GM10847 (cell line): ENCODE data around the gene GSAP.

ENCODE experiments used
- POLR2A ChIP-seq: IDR thresholded peaks from 2 replicates; pipeline ENCODE4 v1.6.1; 2011; ENCODE audit not compliant: insufficient read length; ENCODE audit errors: extremely low read depth

Gene GSAP

GRCh38 chr7:77310982-77311381, 105.2 kb downstream of the GSAP start:
- TF ChIP-seq POLR2A = no peak

- TF ChIP-seq POLR2A = no peak
Measured at GRCh38 chr7:77309714-77310220, 106.4 kb downstream of the GSAP start.

GRCh38 chr7:77308792-77309191, 107.4 kb downstream of the GSAP start:
- no peak for TF ChIP-seq POLR2A

GRCh38 chr7:77306231-77307067, 109.7 kb downstream of the GSAP start:
- no peak for TF ChIP-seq POLR2A

- no peak for TF ChIP-seq POLR2A
Measured at GRCh38 chr7:77295549-77295948, 120.6 kb downstream of the GSAP start.

GRCh38 chr7:77293046-77293445, 123.1 kb downstream of the GSAP start:
- TF ChIP-seq POLR2A = no peak

GRCh38 chr7:77290425-77290824, 125.7 kb downstream of the GSAP start:
- TF ChIP-seq POLR2A = no peak

GRCh38 chr7:77289387-77289786, 126.8 kb downstream of the GSAP start:
- TF ChIP-seq POLR2A = no peak

- no peak for TF ChIP-seq POLR2A
Measured at GRCh38 chr7:77288676-77289320, 127.4 kb downstream of the GSAP start.

- no peak for TF ChIP-seq POLR2A
Measured at GRCh38 chr7:77284616-77285015, 131.5 kb downstream of the GSAP start.

- TF ChIP-seq POLR2A = no peak
Measured at GRCh38 chr7:77284005-77284404, 132.1 kb downstream of the GSAP start.

- TF ChIP-seq POLR2A = no peak
Measured at GRCh38 chr7:77282897-77283296, 133.3 kb downstream of the GSAP start.

GRCh38 chr7:77281780-77282478, 134.2 kb downstream of the GSAP start:
- no peak for TF ChIP-seq POLR2A

- TF ChIP-seq POLR2A = no peak
Measured at GRCh38 chr7:77276120-77276519, 140.0 kb downstream of the GSAP start.

GRCh38 chr7:77271766-77272165, 144.4 kb downstream of the GSAP start:
- TF ChIP-seq POLR2A = no peak

- TF ChIP-seq POLR2A = no peak
Measured at GRCh38 chr7:77270094-77270480, 146.1 kb downstream of the GSAP start.
